Measurements from ENCODE around the gene TICAM1.
"Not testable (repeated sequence)": the region's sequence is repeated elsewhere in the genome, so short reads cannot be mapped to it uniquely, and the experiment has no call there.

DNA sequence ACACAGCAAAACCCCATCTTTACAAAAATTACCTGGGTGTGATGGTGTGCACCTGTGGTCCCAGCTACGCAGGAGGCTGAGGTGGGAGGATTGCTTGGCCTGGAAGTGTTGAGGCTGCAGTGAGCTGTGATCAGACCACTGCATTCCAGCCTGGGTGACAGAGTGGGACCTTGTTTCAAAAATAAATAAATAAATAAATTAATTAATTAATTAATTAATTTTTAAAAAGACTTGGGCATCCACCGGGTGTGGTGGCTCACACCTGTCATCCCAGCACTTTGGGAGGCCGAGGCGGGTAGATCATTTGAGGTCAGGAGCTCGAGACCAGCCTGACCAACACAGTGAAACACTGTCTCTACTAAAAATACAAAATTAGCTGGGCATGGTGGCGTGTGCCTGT, 26.4 kb downstream of the TICAM1 start:
- TF ChIP-seq, protein P1, sequence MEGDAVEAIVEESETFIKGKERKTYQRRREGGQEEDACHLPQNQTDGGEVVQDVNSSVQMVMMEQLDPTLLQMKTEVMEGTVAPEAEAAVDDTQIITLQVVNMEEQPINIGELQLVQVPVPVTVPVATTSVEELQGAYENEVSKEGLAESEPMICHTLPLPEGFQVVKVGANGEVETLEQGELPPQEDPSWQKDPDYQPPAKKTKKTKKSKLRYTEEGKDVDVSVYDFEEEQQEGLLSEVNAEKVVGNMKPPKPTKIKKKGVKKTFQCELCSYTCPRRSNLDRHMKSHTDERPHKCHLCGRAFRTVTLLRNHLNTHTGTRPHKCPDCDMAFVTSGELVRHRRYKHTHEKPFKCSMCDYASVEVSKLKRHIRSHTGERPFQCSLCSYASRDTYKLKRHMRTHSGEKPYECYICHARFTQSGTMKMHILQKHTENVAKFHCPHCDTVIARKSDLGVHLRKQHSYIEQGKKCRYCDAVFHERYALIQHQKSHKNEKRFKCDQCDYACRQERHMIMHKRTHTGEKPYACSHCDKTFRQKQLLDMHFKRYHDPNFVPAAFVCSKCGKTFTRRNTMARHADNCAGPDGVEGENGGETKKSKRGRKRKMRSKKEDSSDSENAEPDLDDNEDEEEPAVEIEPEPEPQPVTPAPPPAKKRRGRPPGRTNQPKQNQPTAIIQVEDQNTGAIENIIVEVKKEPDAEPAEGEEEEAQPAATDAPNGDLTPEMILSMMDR (IDR thresholded peaks at IDR 0.05; ENCODE audit: control extremely low read depth in 1 of 3, insufficient read depth in 1 of 3, low read depth in 1 of 3, low read length in 3 of 3), result not testable (repeated sequence)
- TF ChIP-seq, protein P2, sequence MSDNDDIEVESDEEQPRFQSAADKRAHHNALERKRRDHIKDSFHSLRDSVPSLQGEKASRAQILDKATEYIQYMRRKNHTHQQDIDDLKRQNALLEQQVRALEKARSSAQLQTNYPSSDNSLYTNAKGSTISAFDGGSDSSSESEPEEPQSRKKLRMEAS (IDR thresholded peaks at IDR 0.05), result not testable (repeated sequence)
- not testable (repeated sequence) for TF ChIP-seq CHD2 (IDR thresholded peaks at IDR 0.05; ENCODE audit: low read length); RXRA (IDR thresholded peaks at IDR 0.05; ENCODE audit: insufficient read depth, low read depth, low read length); POLR2AphosphoS5 (IDR thresholded peaks at IDR 0.05; ENCODE audit: low read depth, low read length); CREB1 (IDR thresholded peaks at IDR 0.05); POLR2A (IDR thresholded peaks at IDR 0.05; ENCODE audit: control extremely low read depth in 1 of 2, low read depth in 2 of 2, low read length in 2 of 2); YY1 (IDR thresholded peaks at IDR 0.05; ENCODE audit: low read depth, low read length); NRF1 (IDR thresholded peaks at IDR 0.05; ENCODE audit: low read depth, low read length); CHD1 (IDR thresholded peaks at IDR 0.05; ENCODE audit: low read depth, low read length); RFX5 (IDR thresholded peaks at IDR 0.05; ENCODE audit: borderline replicate concordance, low read depth, low read length); EP300 (IDR thresholded peaks at IDR 0.05; ENCODE audit: borderline replicate concordance in 1 of 2, low read depth in 2 of 2, low read length in 2 of 2); SRF (IDR thresholded peaks at IDR 0.05; ENCODE audit: low read depth, low read length)

Data from H1 (cell line).